HT1080 (cell line): ENCODE measurements around the gene SNAP29. TPM values are rescaled to one million over a fixed set of nuclear protein-coding genes. Genes with fewer than 3 reads are reported as not detected.

ENCODE experiments used
- DNase-seq: peaks from one replicate; pipeline ENCODE4 v3.0.0-alpha.2; 2015; ENCODE audit warnings: low read depth
- total RNA-seq: library from RNA; depleted of rRNA; stranded (reverse); fragments of >200 nt; shearing (Covaris generic); gene quantifications from 2 replicates; pipeline ENCODE4 v1.2.3, GENCODE V29; 2014

The SNAP29 gene
- total RNA-seq, 1 experiment from 2014 or later = 12.0 TPM

- DNase-seq = no peak
Measured at GRCh38 chr22:20865875-20866445, 7.2 kb downstream of the SNAP29 start.

- DNase-seq = no peak
Measured at GRCh38 chr22:20866736-20867135, 7.9 kb downstream of the SNAP29 start.

- no peak for DNase-seq
Measured at GRCh38 chr22:20867179-20868024, 8.6 kb downstream of the SNAP29 start.

- DNase-seq = no peak
Measured at GRCh38 chr22:20868025-20868962, 9.5 kb downstream of the SNAP29 start.

- DNase-seq = no peak
Measured at GRCh38 chr22:20869234-20869633, 10.4 kb downstream of the SNAP29 start.

- no peak for DNase-seq
Measured at GRCh38 chr22:20873214-20873613, 14.4 kb downstream of the SNAP29 start.

- DNase-seq = no peak
Measured at GRCh38 chr22:20875296-20875695, 16.5 kb downstream of the SNAP29 start.

- DNase-seq = no peak
Measured at GRCh38 chr22:20877715-20878114, 18.9 kb downstream of the SNAP29 start.

- peak; percentile 26 for DNase-seq
Measured at GRCh38 chr22:20881231-20881630, 22.4 kb downstream of the SNAP29 start.

GRCh38 chr22:20881869-20882815 is 23.3 kb downstream of the SNAP29 start:
- DNase-seq = no peak

GRCh38 chr22:20882855-20883254 is 24.0 kb downstream of the SNAP29 start:
- no peak for DNase-seq

- no peak for DNase-seq
Measured at GRCh38 chr22:20884454-20884853, 25.6 kb downstream of the SNAP29 start.

GRCh38 chr22:20885017-20885556 is 26.3 kb downstream of the SNAP29 start:
- DNase-seq = no peak

GRCh38 chr22:20885557-20886323 is 26.9 kb downstream of the SNAP29 start:
- peak; percentile 77 for DNase-seq

GRCh38 chr22:20887375-20887774 is 28.6 kb downstream of the SNAP29 start:
- peak; percentile 66 for DNase-seq

GRCh38 chr22:20889025-20889704 is 30.4 kb downstream of the SNAP29 start:
- no peak for DNase-seq

GRCh38 chr22:20889904-20890540 is 31.2 kb downstream of the SNAP29 start:
- no peak for DNase-seq

GRCh38 chr22:20890975-20891374 is 32.2 kb downstream of the SNAP29 start:
- no peak for DNase-seq
